Neuronal stem cell (in vitro differentiated cells): ENCODE data around the gene HOXA1.
A peak's percentile ranks its signal among the peaks of the same experiment; 100 is the strongest.

ENCODE experiments used
- DNase-seq: peaks from one replicate; pipeline ENCODE4 v3.0.0-alpha.2; 2013; ENCODE audit warnings: low spot score
- H2AFZ ChIP-seq: one replicate; pipeline ENCODE4 v1.6.1; 2013; ENCODE audit warnings: mild to moderate bottlenecking, low read length, inconsistent platforms
- H2AK5ac ChIP-seq: 2 replicates; pipeline ENCODE4 v1.6.1; 2013; ENCODE audit warnings: low read depth, mild to moderate bottlenecking, inconsistent platforms, low read length, moderate library complexity, mixed read lengths
- H2BK120ac ChIP-seq: 2 replicates; pipeline ENCODE4 v1.6.1; 2013; ENCODE audit warnings: low read depth, mild to moderate bottlenecking, inconsistent platforms, low read length, moderate library complexity, mixed read lengths
- H2BK12ac ChIP-seq: one replicate; pipeline ENCODE4 v1.6.1; 2013; ENCODE audit warnings: low read length, inconsistent platforms
- H2BK15ac ChIP-seq: 2 replicates; pipeline ENCODE4 v1.6.1; 2013; ENCODE audit warnings: mild to moderate bottlenecking, low read length, inconsistent platforms, mixed read lengths
- H2BK5ac ChIP-seq: one replicate; pipeline ENCODE4 v1.6.1; 2013; ENCODE audit warnings: inconsistent platforms, mild to moderate bottlenecking, low read length, moderate library complexity
- H3K14ac ChIP-seq: one replicate; pipeline ENCODE4 v1.6.1; 2013; ENCODE audit warnings: low read length, inconsistent platforms
- H3K18ac ChIP-seq: 2 replicates; pipeline ENCODE4 v1.6.1; 2013; ENCODE audit warnings: low read length, inconsistent platforms
- H3K23ac ChIP-seq: 2 replicates; pipeline ENCODE4 v1.6.1; 2013; ENCODE audit warnings: low read depth, mild to moderate bottlenecking, mixed read lengths, low read length, inconsistent platforms; ENCODE audit not compliant: poor library complexity
- H3K27ac ChIP-seq: replicated peaks from 3 replicates; pipeline ENCODE4 v1.5.1; 2013; ENCODE audit warnings: low read length, inconsistent platforms
- H3K27me3 ChIP-seq, 3 experiments: 2 replicates each; pipeline ENCODE4 v1.6.1; 2013; ENCODE audit warnings: low read length in 3 of 3, mild to moderate bottlenecking in 2 of 3, inconsistent platforms in 1 of 3, low read depth in 1 of 3, mixed read lengths in 1 of 3, moderate library complexity in 1 of 3; ENCODE audit not compliant: control insufficient read depth in 3 of 3, insufficient read depth in 3 of 3
- H3K36me3 ChIP-seq, 2 donors: replicated peaks in 1 of 2; 2 replicates each; pipeline ENCODE4 v1.6.1; 2013; ENCODE audit warnings: low read length in 2 of 2; ENCODE audit not compliant: control insufficient read depth in 2 of 2, insufficient read depth in 2 of 2
- H3K4ac ChIP-seq: 2 replicates; pipeline ENCODE4 v1.6.1; 2013; ENCODE audit warnings: inconsistent platforms, mild to moderate bottlenecking, low read length, moderate library complexity
- H3K4me1 ChIP-seq, 2 donors: 1 replicate in 1 of 2; 2 replicates in 1 of 2; pipeline ENCODE4 v1.6.1; 2013; ENCODE audit warnings: low read length in 2 of 2, low read depth in 1 of 2; ENCODE audit not compliant: control insufficient read depth in 2 of 2, insufficient read depth in 1 of 2
- H3K4me2 ChIP-seq: one replicate; pipeline ENCODE4 v1.6.1; 2013; ENCODE audit warnings: mild to moderate bottlenecking, low read length, inconsistent platforms; ENCODE audit not compliant: insufficient read depth, poor library complexity, severe bottlenecking
- H3K4me3 ChIP-seq, 2 donors: 2 replicates each; pipeline ENCODE4 v1.5.1; 2013; ENCODE audit warnings: low read length in 2 of 2, mild to moderate bottlenecking in 2 of 2, inconsistent platforms in 1 of 2, moderate library complexity in 1 of 2
- H3K79me1 ChIP-seq: one replicate; pipeline ENCODE4 v1.6.1; 2013; ENCODE audit warnings: low read depth, mild to moderate bottlenecking, inconsistent platforms, low read length, moderate library complexity
- H3K9ac ChIP-seq: one replicate; pipeline ENCODE4 v1.6.1; 2013; ENCODE audit warnings: mild to moderate bottlenecking, low read depth, low read length, inconsistent platforms; ENCODE audit not compliant: poor library complexity
- H3K9me3 ChIP-seq, 2 donors: replicated peaks in 1 of 2; 2 replicates each; pipeline versions ENCODE3 to v1.6.1; 2013; ENCODE audit warnings: low read length in 2 of 2, mild to moderate bottlenecking in 2 of 2, inconsistent platforms in 1 of 2, low read depth in 1 of 2, mixed read lengths in 1 of 2, moderate library complexity in 1 of 2; ENCODE audit not compliant: control insufficient read depth in 2 of 2, insufficient read depth in 1 of 2
- H4K8ac ChIP-seq: one replicate; pipeline ENCODE4 v1.6.1; 2013; ENCODE audit warnings: low read depth, mild to moderate bottlenecking, inconsistent platforms, low read length, moderate library complexity
- H4K91ac ChIP-seq: one replicate; pipeline ENCODE4 v1.6.1; 2013; ENCODE audit warnings: low read length, low read depth, mild to moderate bottlenecking, inconsistent platforms; ENCODE audit not compliant: poor library complexity
- WGBS, 2 donors: extraction: QIAGEN DNeasy Blood & Tissue Kit; methylation state at CpG; one replicate each; pipeline ENCODE4 v1.1.7; 2013; ENCODE audit warnings: missing lambda C conversion rate in 2 of 2, mixed read lengths in 1 of 2; ENCODE audit not compliant: insufficient read length in 2 of 2, insufficient replicate concordance in 1 of 2; ENCODE audit errors: extremely low coverage in 2 of 2; 5-methylcytosine and 5-hydroxymethylcytosine counted together

Gene HOXA1

DNA sequence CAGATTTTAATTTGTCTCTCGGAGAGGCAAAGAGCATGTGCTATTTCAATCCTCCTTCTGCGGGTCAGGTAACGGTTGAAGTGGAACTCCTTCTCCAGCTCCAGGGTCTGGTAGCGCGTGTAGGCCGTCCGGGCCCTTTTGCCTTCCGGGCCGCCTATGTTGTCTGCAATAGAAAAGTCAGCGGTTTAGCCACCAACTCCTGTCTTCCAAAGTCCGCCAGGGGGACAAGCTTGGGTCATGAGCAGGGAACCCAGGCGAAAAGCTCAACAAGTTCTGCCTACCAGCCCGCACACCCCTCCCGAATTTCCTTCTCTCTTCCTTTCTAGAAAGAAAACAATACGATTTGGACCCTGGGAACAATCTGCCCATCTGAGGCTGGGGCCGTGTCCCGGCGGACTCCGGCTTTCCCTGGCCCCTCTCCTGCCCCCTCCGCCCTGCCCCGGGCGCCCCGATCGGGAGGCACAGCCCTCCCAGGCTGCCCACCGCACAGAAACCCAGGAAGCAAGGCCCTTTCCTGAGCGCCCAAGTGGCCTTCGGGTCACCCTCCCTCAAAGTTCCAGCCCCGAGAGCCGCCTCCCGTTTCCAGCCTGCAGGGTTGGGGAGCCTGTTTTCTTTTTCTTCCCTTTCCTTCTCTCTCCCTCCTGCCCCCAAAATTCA is 46.3 kb upstream of the HOXA1 start:
- no peak overlapping the region for H3K9ac ChIP-seq
- H2AK5ac ChIP-seq: no peak overlapping the region
- H2BK120ac ChIP-seq: no peak overlapping the region
- H3K4ac ChIP-seq: no peak overlapping the region
- no CpG with 5 or more reads among the region's 30 CpGs for WGBS, 2 donors
- no peak overlapping the region for H2BK12ac ChIP-seq
- peaks cover 56 to 100% (median 100%) of the 10 kb centered on the region in 3 experiments for H3K27me3 ChIP-seq
- H2AFZ ChIP-seq: peak overlapping the region; percentile 87
- no peak for DNase-seq
- no peaks in the 10 kb centered on the region for H3K79me1 ChIP-seq
- H3K14ac ChIP-seq: no peak overlapping the region
- H3K18ac ChIP-seq: no peak overlapping the region
- H3K4me2 ChIP-seq: no peak overlapping the region
- H3K4me3 ChIP-seq: no peak overlapping the region
- H3K4me1 ChIP-seq: no peaks in the 10 kb centered on the region
- H4K91ac ChIP-seq: no peak overlapping the region
- H3K9me3 ChIP-seq: peaks cover 3 to 12% of the 10 kb centered on the region in 2 donors
- no peak overlapping the region for H3K27ac ChIP-seq
- no peak overlapping the region for H2BK5ac ChIP-seq
- no peak overlapping the region for H2BK15ac ChIP-seq
- no peaks in the 10 kb centered on the region for H3K36me3 ChIP-seq
- H4K8ac ChIP-seq: no peak overlapping the region
- no peak overlapping the region for H3K23ac ChIP-seq

DNA sequence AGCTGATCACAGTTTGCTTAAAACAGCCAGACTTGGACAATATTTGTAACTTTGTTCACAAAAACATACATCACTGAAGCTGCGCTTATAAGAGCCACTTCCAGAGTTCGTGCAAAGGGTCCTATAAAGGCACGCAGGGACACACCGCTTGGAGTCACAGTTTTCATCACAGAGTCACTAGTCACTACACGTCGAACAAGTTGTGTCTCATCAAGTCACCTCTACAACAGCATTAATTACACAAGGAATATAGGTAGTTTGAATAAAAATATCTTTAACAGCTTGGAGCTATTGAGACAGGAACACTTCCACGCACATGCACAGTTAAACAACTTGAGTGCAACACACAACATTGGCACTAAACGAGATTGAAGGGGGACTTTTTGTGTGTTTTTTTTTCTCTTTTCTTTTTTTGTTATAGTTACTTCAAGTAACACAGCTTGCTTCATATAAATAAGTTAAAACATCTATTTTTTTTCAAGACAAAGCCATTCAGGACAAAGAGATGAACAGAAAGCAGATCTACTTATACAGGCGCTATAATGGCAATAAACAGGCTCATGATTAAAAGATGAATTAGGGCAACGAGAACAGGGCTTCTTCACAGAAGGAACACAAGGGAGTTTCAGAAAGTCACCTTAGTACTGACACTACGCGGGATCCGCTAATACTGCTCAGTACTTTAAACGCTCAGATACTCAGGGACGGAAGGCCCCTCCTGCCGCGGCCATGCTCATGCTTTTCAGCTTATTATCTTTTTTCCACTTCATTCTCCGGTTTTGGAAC is 45.5 kb upstream of the HOXA1 start:
- Histone ChIP-seq H3K4me2 (no peak overlapping the region), H3K79me1 (no peaks in the 10 kb centered on the region), H3K9ac (no peak overlapping the region), H3K27me3 (peaks cover 53 to 100% (median 100%) of the 10 kb centered on the region in 3 experiments), H2AK5ac (no peak overlapping the region), H2BK5ac (no peak overlapping the region), H3K14ac (no peak overlapping the region), H3K36me3 (no peaks in the 10 kb centered on the region), H2BK15ac (no peak overlapping the region), H2AFZ (peak overlapping the region; percentile 87), H2BK12ac (no peak overlapping the region), H4K91ac (no peak overlapping the region), H3K4me1 (no peaks in the 10 kb centered on the region), H2BK120ac (no peak overlapping the region), H3K4ac (no peak overlapping the region), H3K18ac (no peak overlapping the region), H3K9me3 (peaks cover 0 to 5% of the 10 kb centered on the region in 2 donors), H4K8ac (no peak overlapping the region), H3K27ac (no peak overlapping the region), H3K23ac (no peak overlapping the region), H3K4me3 (no peak overlapping the region)
- no CpG with 5 or more reads among the region's 18 CpGs for WGBS, 2 donors
- DNase-seq: no peak

DNA sequence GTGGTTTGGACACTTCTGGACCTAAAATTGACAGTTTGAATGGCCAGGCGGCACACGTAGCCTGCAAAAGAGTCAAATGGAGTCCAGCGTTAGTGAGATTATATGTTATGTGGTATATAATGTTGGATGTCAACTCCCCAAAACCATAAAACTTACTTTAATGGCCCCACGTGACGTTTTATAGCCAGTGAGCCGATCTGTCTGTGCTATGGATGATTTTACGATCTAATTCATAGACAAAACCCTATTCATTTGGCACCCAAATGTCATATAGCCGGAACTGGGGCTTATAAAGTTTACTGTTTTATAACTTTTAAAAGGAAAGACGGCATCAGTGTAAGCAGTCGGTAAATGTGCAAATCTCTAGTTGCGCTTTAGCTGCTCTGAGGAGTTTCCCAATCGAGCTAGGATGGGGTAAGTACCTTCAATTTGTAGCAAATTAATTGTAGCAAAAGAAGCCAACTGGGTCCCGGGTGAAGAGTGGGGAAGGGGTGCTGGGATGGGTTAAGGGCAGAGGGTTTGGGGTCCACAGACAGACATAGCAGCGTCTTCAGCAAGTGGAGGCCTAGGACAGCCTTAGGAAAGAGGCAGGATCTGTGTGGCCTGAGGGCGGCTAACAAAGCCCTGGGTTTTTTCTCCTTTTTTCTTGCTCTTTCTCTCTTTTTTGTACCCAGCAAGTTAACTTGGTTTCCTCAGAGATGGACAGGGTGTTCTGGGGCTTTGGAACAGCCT is 44.5 kb upstream of the HOXA1 start:
- Histone ChIP-seq H3K4me3 (no peak overlapping the region), H3K4ac (no peak overlapping the region), H3K4me2 (no peak overlapping the region), H3K14ac (no peak overlapping the region), H2BK12ac (no peak overlapping the region), H3K4me1 (no peaks in the 10 kb centered on the region), H3K27ac (no peak overlapping the region), H3K9ac (no peak overlapping the region), H3K27me3 (peaks cover 46 to 100% (median 100%) of the 10 kb centered on the region in 3 experiments), H3K23ac (no peak overlapping the region), H3K9me3 (peaks cover 0 to 5% of the 10 kb centered on the region in 2 donors), H2BK15ac (no peak overlapping the region), H4K91ac (no peak overlapping the region), H3K36me3 (no peaks in the 10 kb centered on the region), H2BK5ac (no peak overlapping the region), H3K79me1 (no peaks in the 10 kb centered on the region), H2BK120ac (no peak overlapping the region), H4K8ac (no peak overlapping the region), H2AK5ac (no peak overlapping the region), H2AFZ (peak overlapping the region; percentile 92), H3K18ac (no peak overlapping the region)
- no peak for DNase-seq
- no CpG with 5 or more reads among the region's 15 CpGs for WGBS, 2 donors
